Measurements from ENCODE around the gene RNU1-2.
"Not testable (repeated sequence)": the region's sequence is repeated elsewhere in the genome, so short reads cannot be mapped to it uniquely, and the experiment has no call there.

The RNU1-2 gene

DNA sequence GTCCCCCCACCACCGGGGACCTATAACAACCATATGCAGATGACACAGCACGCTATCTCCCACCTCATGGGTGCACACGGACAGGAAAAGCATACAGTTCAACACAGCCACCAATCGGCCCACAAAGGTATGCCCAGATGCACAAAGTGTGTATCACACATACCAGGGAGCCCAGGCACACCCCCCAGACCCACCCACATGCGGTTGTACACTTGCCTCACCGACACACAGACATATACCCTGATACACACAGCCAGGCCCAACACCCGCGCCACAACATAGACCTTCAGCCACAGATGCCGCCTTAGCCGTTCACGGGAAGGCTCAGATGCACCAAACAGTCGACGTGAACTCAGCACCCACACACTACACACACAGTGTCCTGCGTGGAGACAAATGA is 31.5 kb downstream of the RNU1-2 start:
- Histone ChIP-seq H3K4me1 (ENCODE audit: control insufficient read depth, low read length) (peaks cover under 1% of the 10 kb centered on the region), H4K20me1 (ENCODE audit: control insufficient read depth, insufficient read depth, low read depth, low read length) (no peaks in the 10 kb centered on the region), H3K36me3 (ENCODE audit: control insufficient read depth, low read length) (no peaks in the 10 kb centered on the region), H3K9me2 (replicated peaks; ENCODE audit: control insufficient read depth, low read length) (no peaks in the 10 kb centered on the region), H3K27ac (ENCODE audit: low read depth, low read length) (no peak overlapping the region), H3K4me2 (ENCODE audit: low read length) (no peak overlapping the region), H3K27me3 (ENCODE audit: control insufficient read depth, low read length) (no peaks in the 10 kb centered on the region), H3F3A (ENCODE audit: control insufficient read depth, insufficient read depth) (no peaks in the 10 kb centered on the region), H3K9me3 (ENCODE audit: control insufficient read depth, insufficient read depth, low read length) (no peaks in the 10 kb centered on the region), H3K4me3 (ENCODE audit: low read length) (no peak overlapping the region), H3K79me2 (ENCODE audit: control insufficient read depth, low read length) (no peaks in the 10 kb centered on the region)
- no peak for TF ChIP-seq EZH2phosphoT487 (IDR thresholded peaks at IDR 0.05; ENCODE audit: borderline replicate concordance, low read length)
- TF ChIP-seq, protein P1, sequence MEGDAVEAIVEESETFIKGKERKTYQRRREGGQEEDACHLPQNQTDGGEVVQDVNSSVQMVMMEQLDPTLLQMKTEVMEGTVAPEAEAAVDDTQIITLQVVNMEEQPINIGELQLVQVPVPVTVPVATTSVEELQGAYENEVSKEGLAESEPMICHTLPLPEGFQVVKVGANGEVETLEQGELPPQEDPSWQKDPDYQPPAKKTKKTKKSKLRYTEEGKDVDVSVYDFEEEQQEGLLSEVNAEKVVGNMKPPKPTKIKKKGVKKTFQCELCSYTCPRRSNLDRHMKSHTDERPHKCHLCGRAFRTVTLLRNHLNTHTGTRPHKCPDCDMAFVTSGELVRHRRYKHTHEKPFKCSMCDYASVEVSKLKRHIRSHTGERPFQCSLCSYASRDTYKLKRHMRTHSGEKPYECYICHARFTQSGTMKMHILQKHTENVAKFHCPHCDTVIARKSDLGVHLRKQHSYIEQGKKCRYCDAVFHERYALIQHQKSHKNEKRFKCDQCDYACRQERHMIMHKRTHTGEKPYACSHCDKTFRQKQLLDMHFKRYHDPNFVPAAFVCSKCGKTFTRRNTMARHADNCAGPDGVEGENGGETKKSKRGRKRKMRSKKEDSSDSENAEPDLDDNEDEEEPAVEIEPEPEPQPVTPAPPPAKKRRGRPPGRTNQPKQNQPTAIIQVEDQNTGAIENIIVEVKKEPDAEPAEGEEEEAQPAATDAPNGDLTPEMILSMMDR (IDR thresholded peaks at IDR 0.05; ENCODE audit: low read depth, low read length, poor library complexity, severe bottlenecking) = no peak

GRCh38 chr1:16927711-16928485 is 32.1 kb downstream of the RNU1-2 start:
- Histone ChIP-seq H4K20me1 (ENCODE audit: control insufficient read depth, insufficient read depth, low read depth, low read length) (no peaks in the 10 kb centered on the region), H3K36me3 (ENCODE audit: control insufficient read depth, low read length) (no peaks in the 10 kb centered on the region), H3K27me3 (ENCODE audit: control insufficient read depth, low read length) (no peaks in the 10 kb centered on the region), H3K27ac (ENCODE audit: low read depth, low read length) (no peak overlapping the region), H3K4me1 (ENCODE audit: control insufficient read depth, low read length) (no peaks in the 10 kb centered on the region), H3K79me2 (ENCODE audit: control insufficient read depth, low read length) (no peaks in the 10 kb centered on the region), H3K9me3 (ENCODE audit: control insufficient read depth, insufficient read depth, low read length) (no peaks in the 10 kb centered on the region), H3K9me2 (replicated peaks; ENCODE audit: control insufficient read depth, low read length) (no peaks in the 10 kb centered on the region), H3K4me2 (ENCODE audit: low read length) (no peak overlapping the region), H3F3A (ENCODE audit: control insufficient read depth, insufficient read depth) (no peaks in the 10 kb centered on the region), H3K4me3 (ENCODE audit: low read length) (no peak overlapping the region)
- no peak for TF ChIP-seq EZH2phosphoT487 (IDR thresholded peaks at IDR 0.05; ENCODE audit: borderline replicate concordance, low read length)
- TF ChIP-seq, protein P1 (IDR thresholded peaks at IDR 0.05; ENCODE audit: low read depth, low read length, poor library complexity, severe bottlenecking) = no peak

DNA sequence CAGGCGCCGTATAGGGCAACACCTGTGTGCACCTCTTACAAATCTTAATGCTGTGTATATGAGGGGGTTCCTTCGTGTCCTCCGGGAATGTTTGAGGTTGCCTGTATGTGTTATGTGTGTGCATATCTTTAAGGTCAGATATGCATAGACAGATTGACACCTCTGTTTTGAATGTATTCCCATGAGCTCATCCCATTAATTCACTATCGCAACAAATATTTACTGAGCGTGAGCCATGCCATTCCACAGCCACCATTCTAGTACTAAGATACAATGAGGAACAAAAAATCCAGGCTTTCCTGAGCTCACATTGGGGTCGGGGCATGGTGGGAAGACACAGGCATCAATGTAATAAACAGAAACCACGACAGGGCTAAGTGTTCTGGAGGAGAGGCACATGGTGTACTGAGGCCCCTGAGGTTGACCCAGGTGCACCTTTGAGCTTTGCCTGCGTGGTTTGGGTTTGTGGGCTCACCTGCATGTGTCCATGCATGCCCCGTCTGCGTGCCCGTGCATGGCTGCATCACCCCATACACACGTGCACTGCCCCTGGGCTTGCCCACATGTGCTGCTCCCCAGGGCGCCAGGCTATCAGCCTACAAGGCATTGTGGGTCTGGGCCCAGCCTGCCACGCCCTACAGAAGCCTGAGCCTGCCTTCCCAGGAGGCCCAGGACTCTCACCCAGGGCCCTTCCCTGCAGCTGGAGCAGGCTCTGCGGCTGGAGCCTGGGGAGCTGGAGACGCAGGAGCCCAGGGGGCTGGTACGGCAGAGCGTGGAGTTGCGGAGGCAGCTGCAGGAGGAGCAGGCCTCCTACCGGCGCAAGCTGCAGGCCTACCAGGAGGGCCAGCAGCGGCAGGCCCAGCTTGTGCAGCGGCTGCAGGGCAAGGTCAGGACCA is 33.6 kb downstream of the RNU1-2 start:
- H3K4me2 ChIP-seq (ENCODE audit: low read length) = not testable (repeated sequence)

DNA sequence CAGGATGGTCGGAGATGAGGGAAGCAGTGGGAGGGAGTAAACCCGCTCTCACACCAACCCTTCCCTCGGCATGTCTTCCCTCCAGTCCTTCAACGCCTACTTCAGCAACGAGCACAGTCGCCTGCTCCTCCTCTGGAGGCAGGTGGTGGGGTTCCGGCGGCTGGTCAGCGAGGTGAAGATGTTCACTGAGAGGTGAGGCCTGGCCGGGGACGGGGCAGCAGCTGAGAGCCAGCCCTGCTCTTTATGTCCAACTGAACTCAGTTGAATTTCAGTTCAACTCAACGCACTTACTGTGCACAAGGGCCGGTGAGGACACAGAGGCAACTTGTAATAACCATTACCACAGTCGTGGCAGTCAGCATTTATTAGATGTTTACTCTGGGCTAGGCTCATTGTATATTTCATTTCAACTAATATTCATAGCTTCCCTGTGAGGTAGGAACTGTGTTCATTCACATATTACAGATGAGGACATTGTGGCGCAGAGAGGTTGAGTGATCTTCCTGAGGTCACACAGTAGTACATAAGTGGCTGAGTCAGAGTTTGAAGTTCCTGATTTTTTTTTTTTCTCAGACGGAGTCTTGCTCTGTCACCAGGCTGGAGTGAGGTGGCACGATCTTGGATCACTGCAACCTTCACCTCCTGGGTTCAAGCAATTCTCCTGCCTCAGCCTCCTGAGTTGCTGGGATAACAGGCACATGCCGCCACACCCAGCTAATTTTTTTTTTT is 35.6 kb downstream of the RNU1-2 start:
- not testable (repeated sequence) for H3K9me2 ChIP-seq (replicated peaks; ENCODE audit: control insufficient read depth, low read length); H3F3A ChIP-seq (ENCODE audit: control insufficient read depth, insufficient read depth); H4K20me1 ChIP-seq (ENCODE audit: control insufficient read depth, insufficient read depth, low read depth, low read length); H3K9me3 ChIP-seq (ENCODE audit: control insufficient read depth, insufficient read depth, low read length); H3K4me3 ChIP-seq (ENCODE audit: low read length); H3K4me1 ChIP-seq (ENCODE audit: control insufficient read depth, low read length); H3K79me2 ChIP-seq (ENCODE audit: control insufficient read depth, low read length); H3K27ac ChIP-seq (ENCODE audit: low read depth, low read length); H3K36me3 ChIP-seq (ENCODE audit: control insufficient read depth, low read length); H3K27me3 ChIP-seq (ENCODE audit: control insufficient read depth, low read length); H3K4me2 ChIP-seq (ENCODE audit: low read length)

More for the DNA sequence above, 33.6 kb downstream of the RNU1-2 start:
- H3K9me2 ChIP-seq (replicated peaks; ENCODE audit: control insufficient read depth, low read length); H3K4me1 ChIP-seq (ENCODE audit: control insufficient read depth, low read length); H3K9me3 ChIP-seq (ENCODE audit: control insufficient read depth, insufficient read depth, low read length); H3K79me2 ChIP-seq (ENCODE audit: control insufficient read depth, low read length); H3K27me3 ChIP-seq (ENCODE audit: control insufficient read depth, low read length); H3F3A ChIP-seq (ENCODE audit: control insufficient read depth, insufficient read depth); H3K27ac ChIP-seq (ENCODE audit: low read depth, low read length); H3K36me3 ChIP-seq (ENCODE audit: control insufficient read depth, low read length); H4K20me1 ChIP-seq (ENCODE audit: control insufficient read depth, insufficient read depth, low read depth, low read length); H3K4me3 ChIP-seq (ENCODE audit: low read length): not testable (repeated sequence)

DNA sequence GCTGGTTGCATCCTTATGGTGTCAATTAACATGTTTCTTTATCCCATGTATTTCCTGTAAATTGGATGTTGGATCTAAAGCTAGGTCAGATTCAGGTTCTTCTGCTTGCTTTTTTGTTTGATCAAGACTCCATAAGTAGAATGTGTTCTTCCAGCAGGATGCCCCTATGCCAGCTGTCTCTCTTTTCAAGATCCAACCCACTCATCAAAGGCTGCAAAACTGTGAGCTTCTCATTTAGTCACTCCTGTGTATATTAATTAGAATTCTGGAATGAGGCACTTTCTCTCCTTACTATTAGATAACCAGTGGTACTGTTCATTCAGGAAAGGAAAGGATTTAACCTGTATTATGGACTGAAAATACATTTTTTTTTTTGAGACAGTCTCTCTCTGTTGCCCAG is 38.2 kb downstream of the RNU1-2 start:
- not testable (repeated sequence) for H3K27ac ChIP-seq (ENCODE audit: low read depth, low read length); H3F3A ChIP-seq (ENCODE audit: control insufficient read depth, insufficient read depth); H3K9me3 ChIP-seq (ENCODE audit: control insufficient read depth, insufficient read depth, low read length); H3K27me3 ChIP-seq (ENCODE audit: control insufficient read depth, low read length); H3K4me3 ChIP-seq (ENCODE audit: low read length); H4K20me1 ChIP-seq (ENCODE audit: control insufficient read depth, insufficient read depth, low read depth, low read length); H3K79me2 ChIP-seq (ENCODE audit: control insufficient read depth, low read length); H3K4me2 ChIP-seq (ENCODE audit: low read length); H3K36me3 ChIP-seq (ENCODE audit: control insufficient read depth, low read length); H3K4me1 ChIP-seq (ENCODE audit: control insufficient read depth, low read length); H3K9me2 ChIP-seq (replicated peaks; ENCODE audit: control insufficient read depth, low read length)

- not testable (repeated sequence) for H3K4me2 ChIP-seq (ENCODE audit: low read length); H3K36me3 ChIP-seq (ENCODE audit: control insufficient read depth, low read length); H3F3A ChIP-seq (ENCODE audit: control insufficient read depth, insufficient read depth); H3K4me3 ChIP-seq (ENCODE audit: low read length); H3K27ac ChIP-seq (ENCODE audit: low read depth, low read length); H3K9me3 ChIP-seq (ENCODE audit: control insufficient read depth, insufficient read depth, low read length); H3K9me2 ChIP-seq (replicated peaks; ENCODE audit: control insufficient read depth, low read length); H3K27me3 ChIP-seq (ENCODE audit: control insufficient read depth, low read length); H4K20me1 ChIP-seq (ENCODE audit: control insufficient read depth, insufficient read depth, low read depth, low read length); H3K4me1 ChIP-seq (ENCODE audit: control insufficient read depth, low read length); H3K79me2 ChIP-seq (ENCODE audit: control insufficient read depth, low read length)
These were observed 40.8 kb downstream of the RNU1-2 start for GRCh38 chr1:16936580-16936979.

All from DOHH2 (cell line).